Measurements from ENCODE around the gene LORICRIN.

GRCh38 chr1:153227810-153228209 is 31.7 kb upstream of the LORICRIN start:
- TF ChIP-seq CTCF (IDR thresholded peaks at IDR 0.05) (no peak), EP300 (IDR thresholded peaks at IDR 0.05) (no peak), POLR2A (IDR thresholded peaks at IDR 0.05) (no peak), POLR2AphosphoS5 (IDR thresholded peaks at IDR 0.05) (no peak)
